Colon (tissue), 2 donors: ENCODE results near the gene PML.
"Not testable (repeated sequence)": the region's sequence is repeated elsewhere in the genome, so short reads cannot be mapped to it uniquely, and the experiment has no call there.

ENCODE experiments used
- FAIRE-seq: peaks from 2 replicates; lab custom pipeline; 2012; peaks lifted over from hg19 to GRCh38; lab: Jason Lieb, UNC
- donor health status: control.
- donor health status: control.

Gene PML

GRCh38 chr15:74062236-74062635, 67.7 kb downstream of the PML start:
- FAIRE-seq, result no peak

DNA sequence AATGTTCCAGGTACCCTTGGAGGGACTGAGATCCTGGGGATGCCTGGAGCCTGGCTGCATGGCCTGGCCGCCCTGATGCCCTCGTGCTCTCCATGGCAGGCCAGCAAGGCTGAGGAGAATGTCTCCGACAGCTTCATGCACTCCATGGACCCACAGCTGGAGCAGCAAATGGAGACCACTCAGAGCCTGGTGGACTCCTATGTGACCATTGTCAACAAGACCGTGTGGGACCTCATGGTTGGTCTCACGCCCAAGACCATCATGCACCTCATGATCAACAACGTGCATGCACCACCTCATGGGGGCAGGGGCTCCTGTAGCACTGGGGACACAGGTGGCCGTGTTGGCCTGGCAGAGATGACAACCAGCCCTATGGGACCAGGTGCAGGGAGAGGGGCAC, 68.2 kb downstream of the PML start:
- FAIRE-seq, result no peak

DNA sequence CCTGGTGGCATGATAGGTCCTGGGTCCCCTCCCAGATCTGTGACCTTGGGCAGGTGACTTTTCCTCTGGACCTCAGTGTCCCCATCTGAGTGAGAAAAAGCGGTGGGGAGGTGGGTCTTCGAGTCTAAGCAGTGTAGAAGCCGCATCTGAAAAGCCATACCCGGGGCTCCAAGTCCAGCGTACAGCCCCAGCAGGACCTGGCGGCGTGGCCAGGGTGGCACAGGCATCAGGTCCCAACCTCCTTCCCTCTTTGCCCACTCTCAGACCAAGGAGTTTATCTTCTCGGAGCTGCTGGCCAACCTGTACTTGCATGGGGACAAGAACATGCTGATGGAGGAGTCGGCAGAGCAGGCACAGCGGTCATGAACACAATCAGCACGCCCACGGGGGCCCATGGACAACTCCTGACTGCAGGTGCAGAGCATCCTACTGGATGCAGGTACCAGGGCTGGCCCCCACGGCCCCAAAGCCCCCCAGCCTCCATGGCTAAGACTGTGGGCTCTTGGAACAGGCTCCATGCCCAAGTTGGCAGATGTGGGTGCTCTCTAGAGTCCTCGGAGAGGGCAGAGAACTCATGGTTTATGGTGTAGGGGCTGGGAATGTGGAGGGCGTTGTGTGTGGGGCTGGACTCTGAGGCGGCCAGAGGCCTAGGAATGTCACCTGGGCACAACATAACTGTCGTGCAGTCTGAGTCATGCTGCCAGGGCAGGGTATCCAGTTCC, 69.1 kb downstream of the PML start:
- not testable (repeated sequence) for FAIRE-seq

GRCh38 chr15:74064183-74064582, 69.7 kb downstream of the PML start:
- not testable (repeated sequence) for FAIRE-seq

DNA sequence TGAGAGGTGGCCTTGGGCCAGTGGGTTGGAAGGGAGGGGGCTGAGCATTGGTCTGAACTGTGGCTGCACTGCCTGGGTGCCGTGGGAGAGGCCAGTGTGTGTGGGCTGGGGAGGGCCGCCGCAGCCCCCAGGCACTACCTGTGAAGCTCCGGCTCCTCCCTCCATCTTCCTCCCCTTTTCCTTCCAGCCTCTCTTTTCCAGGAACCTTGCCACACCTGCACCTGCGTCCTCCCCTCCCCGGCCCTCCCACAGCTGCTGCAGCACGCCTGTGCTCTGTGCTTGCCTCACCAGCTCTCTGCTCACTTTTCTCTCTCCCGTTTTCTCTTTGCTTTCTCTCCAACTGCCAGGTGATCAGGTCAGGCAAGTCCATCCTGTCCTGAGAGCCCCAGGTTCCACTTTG, 70.3 kb downstream of the PML start:
- FAIRE-seq, result not testable (repeated sequence)

GRCh38 chr15:74065684-74066411, 71.3 kb downstream of the PML start:
- FAIRE-seq, result not testable (repeated sequence)

GRCh38 chr15:74071645-74072044, 77.1 kb downstream of the PML start:
- FAIRE-seq, result not testable (repeated sequence)

DNA sequence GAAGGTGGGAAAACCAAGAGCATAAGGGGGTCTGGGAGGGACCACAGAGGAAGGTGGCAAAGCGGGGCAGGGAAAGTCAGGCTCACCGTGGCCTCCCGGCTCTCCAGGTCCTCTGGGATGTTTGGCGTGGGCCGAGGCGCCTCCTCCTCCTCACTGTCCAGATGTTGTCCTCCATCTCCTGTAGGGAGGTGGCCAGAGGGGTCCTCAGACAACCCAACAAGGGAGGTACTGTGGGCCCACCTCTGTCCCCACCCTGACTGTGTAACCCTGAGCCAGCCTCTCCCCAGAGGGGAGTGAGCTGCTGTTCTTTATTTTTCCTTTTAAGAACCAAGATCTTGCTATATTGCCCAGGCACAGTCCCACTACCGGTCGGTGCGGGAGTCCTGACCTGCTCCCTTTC, 77.6 kb downstream of the PML start:
- not testable (repeated sequence) for FAIRE-seq

- not testable (repeated sequence) for FAIRE-seq
Observed at GRCh38 chr15:74072614-74073337, 78.3 kb downstream of the PML start.

DNA sequence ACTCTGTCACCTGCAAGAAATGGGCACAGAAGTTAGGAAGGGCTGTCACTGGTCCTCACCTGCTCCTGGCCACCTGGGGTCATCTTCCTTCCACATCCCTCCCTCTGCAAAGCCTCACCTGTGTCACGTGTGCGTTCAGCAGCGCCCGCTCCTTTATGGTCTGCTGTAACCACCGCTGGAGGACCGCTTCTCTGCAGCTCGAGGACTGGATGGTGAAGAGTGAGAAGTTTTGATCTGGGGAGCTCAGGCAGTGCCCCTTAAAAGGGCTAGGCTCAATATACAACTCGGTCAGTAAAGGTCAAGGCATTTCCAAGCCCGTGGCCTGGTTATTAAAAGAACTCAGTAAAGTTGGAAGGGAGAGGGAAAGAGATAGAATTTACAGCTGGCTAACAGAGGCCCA, 81.3 kb downstream of the PML start:
- FAIRE-seq, result not testable (repeated sequence)

DNA sequence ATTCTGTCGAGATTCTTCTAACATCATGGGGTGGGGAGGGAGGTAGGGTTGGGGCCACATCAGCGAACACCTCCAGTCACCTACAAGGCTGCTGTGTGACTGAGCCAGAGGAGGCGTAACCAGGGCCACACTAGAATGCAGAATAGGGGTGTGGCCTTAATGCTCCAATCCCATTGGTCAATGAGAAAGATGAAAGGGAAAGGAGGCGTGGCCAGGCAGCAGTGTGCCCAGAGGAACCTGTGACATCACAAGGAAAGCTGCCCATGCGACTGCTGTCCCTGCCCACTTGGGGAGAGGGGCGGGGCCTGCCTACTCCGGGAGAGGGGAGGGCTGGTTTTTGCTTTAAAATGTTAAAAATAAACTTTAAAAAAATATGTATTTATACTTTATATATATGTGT, 87.9 kb downstream of the PML start, which contains the start of gene GOLGA6A:
GOLGA6A (minus strand) TSS at position 101 of the 400 bp plus-strand sequence; CDS start at position 60, 41 bp downstream.
- FAIRE-seq, result not testable (repeated sequence)

DNA sequence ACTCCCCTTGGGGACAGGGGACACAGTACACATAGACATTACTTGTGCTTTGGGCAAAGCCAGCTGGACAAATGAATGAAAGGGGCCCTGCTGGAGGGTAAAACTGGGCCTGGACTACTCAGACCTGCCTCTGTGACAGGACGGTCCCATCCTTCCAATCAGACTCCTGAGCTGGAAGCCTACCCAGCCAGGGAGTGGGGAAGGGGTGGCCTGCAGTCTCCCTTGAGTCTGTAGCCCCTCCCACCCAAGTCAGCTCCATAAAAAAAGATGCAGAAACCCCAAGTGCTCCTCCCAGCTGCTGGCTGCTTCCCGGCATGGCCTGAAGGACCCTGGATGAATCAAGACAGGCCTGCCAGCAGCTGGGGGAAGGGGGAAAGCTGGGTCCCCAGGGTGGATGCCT, 100.1 kb downstream of the PML start:
- not testable (repeated sequence) for FAIRE-seq

DNA sequence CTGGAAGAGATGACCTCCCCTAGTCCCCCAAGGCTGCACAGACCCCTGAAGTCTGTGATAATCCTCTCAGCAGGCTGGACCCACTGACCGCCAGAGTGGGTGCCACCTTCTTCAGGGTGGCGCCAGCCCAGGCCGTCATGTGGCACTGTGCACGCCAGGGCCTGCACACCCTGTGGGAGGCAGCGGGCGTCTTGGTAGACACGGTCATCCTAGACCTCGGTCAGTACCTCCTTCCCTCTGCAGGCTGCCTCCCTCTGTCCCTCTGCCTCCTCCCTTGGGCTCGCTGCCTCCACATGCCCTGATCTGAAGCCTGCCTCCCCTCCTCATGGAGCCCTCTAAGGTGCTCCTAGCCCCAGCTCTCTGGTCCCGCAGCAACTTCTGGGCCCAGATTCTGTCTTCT, 101.1 kb downstream of the PML start:
- not testable (repeated sequence) for FAIRE-seq

DNA sequence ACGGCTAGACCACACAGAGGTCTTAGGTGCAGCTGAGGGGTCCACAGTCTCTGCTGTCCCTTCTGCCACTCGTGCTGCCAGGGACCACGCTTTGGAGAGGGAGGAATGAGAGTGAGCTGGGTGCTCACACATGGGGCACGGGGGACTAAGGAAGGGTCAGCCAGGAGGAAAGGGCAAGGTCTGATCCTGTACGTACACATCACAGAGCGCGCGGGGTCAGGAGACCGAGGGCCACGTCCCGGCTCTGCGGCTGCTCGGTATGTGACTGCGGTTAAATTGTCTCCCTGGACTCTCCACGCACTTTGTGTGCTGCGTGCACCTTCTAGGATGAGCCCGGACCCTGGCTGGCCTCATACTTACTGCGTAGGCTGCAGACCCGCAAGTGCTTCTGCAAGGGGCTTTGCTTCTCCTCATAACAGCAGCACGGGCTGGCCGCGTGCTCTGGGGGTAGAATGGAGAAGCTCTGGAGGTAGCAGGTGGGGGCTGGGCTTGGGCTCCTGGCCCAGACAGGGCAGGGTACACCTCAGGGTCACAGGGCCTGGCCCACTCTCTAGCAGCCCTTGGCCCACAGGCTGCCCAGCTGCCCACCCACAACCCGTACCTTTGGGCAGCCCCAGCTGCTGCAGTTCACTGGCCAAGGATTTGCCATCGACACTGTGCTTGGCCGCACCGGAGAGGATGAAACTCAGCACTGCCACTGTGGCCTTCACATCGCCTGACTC, 102.4 kb downstream of the PML start:
- not testable (repeated sequence) for FAIRE-seq
